K562 (cell line): ENCODE results near the gene APBB2. TPM values are rescaled to one million over a fixed set of nuclear protein-coding genes. Genes with fewer than 3 reads are reported as not detected.

ENCODE experiments used
- BRF1 ChIP-seq: IDR thresholded peaks from 3 replicates; pipeline ENCODE4 v1.6.1; 2011; ENCODE audit warnings: borderline replicate concordance, mild to moderate bottlenecking; ENCODE audit not compliant: insufficient read length; ENCODE audit errors: extremely low read depth
- CHCHD3 ChIP-seq: fragments of 250-450 bp; sonication (Bioruptor Pico); IDR thresholded peaks from 2 replicates; pipeline ENCODE4 v2.1.2; 2022; ENCODE audit warnings: mild to moderate bottlenecking
- GTF2E2 ChIP-seq: fragments of 200-800 bp; sonication (Bioruptor generic); IDR thresholded peaks from 2 replicates; pipeline ENCODE4 v1.6.1; 2016; ENCODE audit warnings: missing genetic modification characterization, missing compliant biosample characterization
- HMBOX1 ChIP-seq: sonication (generic); IDR thresholded peaks from 2 replicates; pipeline ENCODE4 v1.6.1; 2016
- MITF ChIP-seq: IDR thresholded peaks from 2 replicates; pipeline ENCODE4 v1.6.1; 2014; ENCODE audit warnings: antibody characterized with exemption
- RBFOX2 ChIP-seq: fragments of 200-400 bp; formaldehyde crosslinking; IDR thresholded peaks from 2 replicates; pipeline ENCODE4 v1.6.1; 2017; ENCODE audit warnings: low read depth, mild to moderate bottlenecking, low read length, moderate library complexity
- SIN3B ChIP-seq: fragments of 450-650 bp; IDR thresholded peaks from 2 replicates; pipeline ENCODE4 v1.6.1; 2017; ENCODE audit warnings: low read depth, mild to moderate bottlenecking, moderate library complexity
- UBTF ChIP-seq, 2 experiments: IDR thresholded peaks; 2 replicates each; pipeline ENCODE4 v1.6.1; 2012; ENCODE audit warnings: improper control_type of control experiment in 2 of 2, low read depth in 2 of 2, low read length in 2 of 2, borderline replicate concordance in 1 of 2
- USF1 ChIP-seq: sonication (generic); formaldehyde crosslinking; IDR thresholded peaks from 2 replicates; pipeline ENCODE4 v1.9.0; 2022; ENCODE audit warnings: mild to moderate bottlenecking, missing genetic modification reagents
- ZNF165 ChIP-seq: fragments of 250-450 bp; sonication (Bioruptor Pico); IDR thresholded peaks from 2 replicates; pipeline ENCODE4 v1.4.0; 2020; ENCODE audit warnings: borderline replicate concordance
- polyA plus RNA-seq, 8 experiments: library from polyadenylated mRNA; depleted of rRNA in 4 of 8; stranded (reverse) in 5 of 8; unstranded in 3 of 8; fragments of >200 nt; fragmentation: Nextera tagmentation in 2 of 8; fragmentation: Illumina TruSeq in 1 of 8; extraction: Ambion mirVana in 2 of 8; extraction: Trizol in 1 of 8; gene quantifications; 2 replicates each; pipeline versions ENCODE4 v1.2.1 to v1.2.3, GENCODE V29; 2011 to 2014; ENCODE audit warnings: inconsistent platforms in 1 of 8, missing spikeins in 1 of 8
- total RNA-seq, 7 experiments: library from RNA; depleted of rRNA in 6 of 7; stranded (reverse); fragments of >200 nt in 6 of 7; fragmentation: Illumina TruSeq in 2 of 7; extraction: Trizol in 2 of 7; gene quantifications; 2 replicates each; pipeline versions ENCODE4 v1.2.1 to v1.2.3, GENCODE V29; 2011 to 2021; ENCODE audit warnings: low replicate concordance in 1 of 7

Gene APBB2
- total and polyA plus RNA-seq, 9 of the 15 experiments (the other 6 are each of a cell fraction or from before 2014, with no cell fraction given) = 0.08 to 2.1 (median 1.4) TPM

GRCh38 chr4:40984051-40984450 lies 230.3 kb downstream of the APBB2 start (continued):
- no peak for TF ChIP-seq HMBOX1
- no peak for TF ChIP-seq UBTF (IDR thresholded peaks at IDR 0.05; ENCODE audit: borderline replicate concordance in 1 of 2, low read depth in 2 of 2, low read length in 2 of 2)
- TF ChIP-seq CHCHD3 = no peak
- no peak for TF ChIP-seq RBFOX2
- TF ChIP-seq USF1 (CRISPR knock-in tag) = no peak
- no peak for TF ChIP-seq SIN3B
- TF ChIP-seq GTF2E2 (tag) = no peak
- TF ChIP-seq BRF1 = no peak
- no peak for TF ChIP-seq ZNF165
- TF ChIP-seq MITF = no peak
